B cell (primary cell): ENCODE results near the gene RPS14.

Experiments
- CTCF ChIP-seq: fragments of 200-600 bp; IDR thresholded peaks from one replicate; pipeline ENCODE4 v1.8.0; 2022; ENCODE audit warnings: antibody characterized with exemption, mild to moderate bottlenecking
- EZH2 ChIP-seq: IDR thresholded peaks from 2 replicates; pipeline ENCODE4 v1.6.1; 2012; ENCODE audit warnings: borderline replicate concordance, low read depth, mild to moderate bottlenecking, moderate library complexity, low read length; ENCODE audit not compliant: insufficient read depth, poor library complexity, severe bottlenecking

GRCh38 chr5:150489360-150490295 lies 40.1 kb upstream of the RPS14 start:
- TF ChIP-seq CTCF (no peak), EZH2 (no peak)
